ENCODE data around the gene ANK3. TPM values are rescaled to one million over a fixed set of nuclear protein-coding genes. Genes with fewer than 3 reads are reported as not detected.

The ANK3 gene
- total RNA-seq, 1 experiment from 2014 or later, result 0.97 TPM

DNA sequence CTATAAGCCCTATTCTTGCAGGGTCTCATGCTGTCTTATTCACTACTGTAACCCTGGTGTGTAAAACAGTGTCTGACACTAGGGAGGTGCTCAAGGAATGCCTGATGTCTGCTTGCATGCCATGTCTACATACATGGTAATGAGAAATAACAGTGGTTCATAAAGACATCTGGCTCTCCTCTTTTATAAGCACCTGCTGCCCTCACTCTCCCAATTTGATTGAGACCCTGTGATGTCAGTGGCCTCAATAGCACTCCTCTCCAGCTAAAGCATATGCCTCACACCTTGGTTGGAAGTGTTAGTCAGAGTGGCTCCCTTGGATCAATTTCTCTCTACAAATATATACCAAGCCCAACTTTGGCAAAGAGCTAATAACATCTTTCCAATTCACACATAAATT lies 30.6 kb downstream of the ANK3 start:
- Histone ChIP-seq H3K9me3 (replicated peaks) (no peaks in the 10 kb centered on the region; the same call in 1 of the 2 replicates), H3K27ac (no peak overlapping the region), H3K4me3 (no peak overlapping the region), H3K4me1 (replicated peaks) (peaks cover 6% of the 10 kb centered on the region; the same call in 1 of the 2 replicates), H3K36me3 (no peaks in the 10 kb centered on the region), H3K27me3 (replicated peaks) (no peaks in the 10 kb centered on the region)
- no peak for DNase-seq (ENCODE audit: low read depth in 1 of 2, low spot score in 2 of 2)

GRCh38 chr10:60358282-60358681 lies 31.4 kb downstream of the ANK3 start:
- H3K27me3 ChIP-seq (replicated peaks), result no peaks in the 10 kb centered on the region
- no peaks in the 10 kb centered on the region for H3K36me3 ChIP-seq
- no peak for DNase-seq (ENCODE audit: low read depth in 1 of 2, low spot score in 2 of 2)
- no peaks in the 10 kb centered on the region; the same call in 1 of the 2 replicates for H3K9me3 ChIP-seq (replicated peaks)
- H3K4me1 ChIP-seq (replicated peaks), result peaks cover 3% of the 10 kb centered on the region; the same call in 1 of the 2 replicates
- H3K27ac ChIP-seq, result no peak overlapping the region
- H3K4me3 ChIP-seq, result no peak overlapping the region

DNA sequence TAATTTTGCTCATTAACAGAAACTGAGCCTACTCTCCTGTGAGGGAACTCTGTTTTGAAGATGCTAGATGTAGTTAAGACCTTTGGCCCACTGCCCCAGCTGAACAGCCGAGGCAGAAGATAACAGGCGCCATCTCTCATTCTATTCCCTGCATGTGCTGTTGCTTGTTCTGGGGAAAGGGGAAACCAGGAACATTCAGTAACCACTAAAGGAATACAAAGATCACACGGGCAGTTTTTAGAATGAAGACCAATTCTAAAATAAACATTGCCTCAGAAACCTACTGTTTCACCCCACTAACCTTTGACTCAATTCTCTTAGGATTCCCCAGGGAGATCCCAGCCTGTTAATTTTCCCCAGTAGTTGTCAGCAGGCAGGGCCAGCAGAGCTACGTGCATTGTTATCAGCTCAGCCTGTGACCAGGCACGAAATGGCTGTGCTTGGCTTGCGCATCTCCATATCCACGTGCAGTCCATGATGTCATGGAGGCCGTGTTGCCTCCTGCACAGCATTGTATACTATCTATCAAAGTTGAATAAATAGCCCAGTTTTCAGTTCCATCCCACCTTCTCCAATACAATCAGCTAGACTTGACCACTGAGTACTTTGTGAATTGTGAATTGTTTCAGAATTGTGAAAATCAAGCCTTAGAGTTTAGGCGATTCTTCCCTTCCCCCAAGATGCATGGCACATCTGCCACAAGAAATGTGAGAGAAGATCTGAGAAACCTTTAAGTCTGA lies 36.0 kb downstream of the ANK3 start:
- Histone ChIP-seq H3K9me3 (replicated peaks) (no peaks in the 10 kb centered on the region; the same call in 1 of the 2 replicates), H3K4me3 (no peak overlapping the region), H3K27ac (no peak overlapping the region), H3K4me1 (replicated peaks) (peaks cover 7% of the 10 kb centered on the region), H3K36me3 (no peaks in the 10 kb centered on the region), H3K27me3 (replicated peaks) (no peaks in the 10 kb centered on the region)
- DNase-seq (ENCODE audit: low read depth in 1 of 2, low spot score in 2 of 2), result no peak

GRCh38 chr10:60352105-60352504 lies 37.6 kb downstream of the ANK3 start:
- H3K36me3 ChIP-seq, result no peaks in the 10 kb centered on the region
- no peak overlapping the region for H3K4me3 ChIP-seq
- H3K27ac ChIP-seq, result no peak overlapping the region
- no peak for DNase-seq (ENCODE audit: low read depth in 1 of 2, low spot score in 2 of 2)
- H3K27me3 ChIP-seq (replicated peaks), result no peaks in the 10 kb centered on the region
- peaks cover 7% of the 10 kb centered on the region for H3K4me1 ChIP-seq (replicated peaks)
- no peaks in the 10 kb centered on the region; the same call in 1 of the 2 replicates for H3K9me3 ChIP-seq (replicated peaks)

GRCh38 chr10:60351191-60351853 lies 38.4 kb downstream of the ANK3 start:
- Histone ChIP-seq H3K9me3 (replicated peaks) (no peaks in the 10 kb centered on the region), H3K36me3 (no peaks in the 10 kb centered on the region), H3K27ac (no peak overlapping the region), H3K4me3 (no peak overlapping the region), H3K27me3 (replicated peaks) (no peaks in the 10 kb centered on the region), H3K4me1 (replicated peaks) (peaks cover 7% of the 10 kb centered on the region)
- no peak for DNase-seq (ENCODE audit: low read depth in 1 of 2, low spot score in 2 of 2)

- no peak overlapping the region for H3K27ac ChIP-seq
- DNase-seq (ENCODE audit: low read depth in 1 of 2, low spot score in 2 of 2), result no peak
- H3K27me3 ChIP-seq (replicated peaks), result no peaks in the 10 kb centered on the region
- H3K4me3 ChIP-seq, result no peak overlapping the region
- peaks cover 7% of the 10 kb centered on the region for H3K4me1 ChIP-seq (replicated peaks)
- no peaks in the 10 kb centered on the region for H3K36me3 ChIP-seq
- no peaks in the 10 kb centered on the region for H3K9me3 ChIP-seq (replicated peaks)
Measured at GRCh38 chr10:60350400-60350799, 39.3 kb downstream of the ANK3 start.

- DNase-seq (ENCODE audit: low read depth in 1 of 2, low spot score in 2 of 2), result no peak
- Histone ChIP-seq H3K4me1 (replicated peaks) (peaks cover 7% of the 10 kb centered on the region), H3K27me3 (replicated peaks) (no peaks in the 10 kb centered on the region), H3K27ac (no peak overlapping the region), H3K36me3 (no peaks in the 10 kb centered on the region), H3K4me3 (no peak overlapping the region), H3K9me3 (replicated peaks) (no peaks in the 10 kb centered on the region)
Measured at GRCh38 chr10:60349426-60349825, 40.2 kb downstream of the ANK3 start.

- Histone ChIP-seq H3K27ac (no peak overlapping the region), H3K27me3 (replicated peaks) (no peaks in the 10 kb centered on the region), H3K36me3 (no peaks in the 10 kb centered on the region), H3K4me1 (replicated peaks) (peaks cover 7% of the 10 kb centered on the region), H3K4me3 (no peak overlapping the region), H3K9me3 (replicated peaks) (no peaks in the 10 kb centered on the region)
- DNase-seq (ENCODE audit: low read depth in 1 of 2, low spot score in 2 of 2), result no peak
Measured at GRCh38 chr10:60348982-60349381, 40.7 kb downstream of the ANK3 start.

DNA sequence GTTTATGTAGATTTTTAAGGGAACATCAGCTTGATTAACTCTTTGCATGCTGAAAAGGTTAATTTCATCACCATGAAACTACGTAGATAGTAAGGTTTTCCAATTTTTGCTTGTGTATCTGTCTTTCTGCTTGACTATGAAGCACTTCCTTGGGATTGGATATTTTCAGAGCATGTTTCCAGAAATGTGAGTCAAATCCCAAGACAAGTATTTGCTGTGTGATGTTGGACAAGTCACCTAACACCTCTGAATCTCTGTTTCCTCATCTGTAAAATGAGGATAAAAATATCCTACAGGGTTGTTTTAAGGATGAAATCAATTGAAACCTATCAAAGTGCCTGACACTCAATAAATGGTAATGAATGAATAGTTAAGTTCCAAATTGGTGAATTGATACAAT lies 42.4 kb downstream of the ANK3 start:
- Histone ChIP-seq H3K27ac (no peak overlapping the region), H3K9me3 (replicated peaks) (no peaks in the 10 kb centered on the region), H3K4me3 (no peak overlapping the region), H3K36me3 (no peaks in the 10 kb centered on the region), H3K27me3 (replicated peaks) (no peaks in the 10 kb centered on the region), H3K4me1 (replicated peaks) (peaks cover 7% of the 10 kb centered on the region)
- DNase-seq (ENCODE audit: low read depth in 1 of 2, low spot score in 2 of 2), result no peak

- DNase-seq (ENCODE audit: low read depth in 1 of 2, low spot score in 2 of 2), result no peak
- H3K4me1 ChIP-seq (replicated peaks), result peaks cover 7% of the 10 kb centered on the region
- H3K36me3 ChIP-seq, result no peaks in the 10 kb centered on the region
- no peak overlapping the region for H3K4me3 ChIP-seq
- no peak overlapping the region for H3K27ac ChIP-seq
- H3K9me3 ChIP-seq (replicated peaks), result no peaks in the 10 kb centered on the region
- no peaks in the 10 kb centered on the region for H3K27me3 ChIP-seq (replicated peaks)
Measured at GRCh38 chr10:60346661-60347060, 43.0 kb downstream of the ANK3 start.

GRCh38 chr10:60343254-60343653 lies 46.4 kb downstream of the ANK3 start:
- Histone ChIP-seq H3K4me3 (no peak overlapping the region), H3K9me3 (replicated peaks) (no peaks in the 10 kb centered on the region), H3K27ac (no peak overlapping the region), H3K27me3 (replicated peaks) (no peaks in the 10 kb centered on the region), H3K36me3 (no peaks in the 10 kb centered on the region), H3K4me1 (replicated peaks) (no peaks in the 10 kb centered on the region)
- no peak for DNase-seq (ENCODE audit: low read depth in 1 of 2, low spot score in 2 of 2)

DNA sequence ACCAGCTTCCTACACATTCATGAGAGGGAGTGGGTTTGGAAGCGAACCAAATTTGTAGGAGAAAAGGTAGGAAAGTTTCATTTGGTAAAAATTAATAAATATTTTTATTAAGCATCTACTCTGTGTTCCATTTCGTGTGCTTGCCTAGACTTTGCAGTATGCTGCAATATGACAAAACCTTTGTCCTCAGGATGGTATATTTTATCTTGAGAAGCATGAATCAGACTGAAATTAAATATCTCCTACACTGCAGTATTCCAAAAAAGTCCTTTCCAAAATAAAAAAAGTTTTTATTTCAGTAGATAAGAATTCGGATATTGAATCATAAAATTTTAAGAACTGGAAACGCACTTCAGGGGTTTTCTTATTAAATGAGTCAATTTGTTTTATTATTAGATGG lies 47.7 kb downstream of the ANK3 start:
- H3K4me1 ChIP-seq (replicated peaks), result no peaks in the 10 kb centered on the region
- no peak overlapping the region for H3K27ac ChIP-seq
- H3K27me3 ChIP-seq (replicated peaks), result no peaks in the 10 kb centered on the region
- no peak overlapping the region for H3K4me3 ChIP-seq
- no peaks in the 10 kb centered on the region for H3K36me3 ChIP-seq
- H3K9me3 ChIP-seq (replicated peaks), result no peaks in the 10 kb centered on the region
- DNase-seq (ENCODE audit: low read depth in 1 of 2, low spot score in 2 of 2), result no peak

- Histone ChIP-seq H3K4me3 (no peak overlapping the region), H3K27ac (no peak overlapping the region), H3K9me3 (replicated peaks) (no peaks in the 10 kb centered on the region), H3K4me1 (replicated peaks) (no peaks in the 10 kb centered on the region), H3K27me3 (replicated peaks) (no peaks in the 10 kb centered on the region), H3K36me3 (no peaks in the 10 kb centered on the region)
- no peak for DNase-seq (ENCODE audit: low read depth in 1 of 2, low spot score in 2 of 2)
Measured at GRCh38 chr10:60340973-60341372, 48.7 kb downstream of the ANK3 start.

GRCh38 chr10:60339757-60340156 lies 49.9 kb downstream of the ANK3 start:
- Histone ChIP-seq H3K4me3 (no peak overlapping the region), H3K4me1 (replicated peaks) (no peaks in the 10 kb centered on the region), H3K27me3 (replicated peaks) (no peaks in the 10 kb centered on the region), H3K9me3 (replicated peaks) (no peaks in the 10 kb centered on the region), H3K36me3 (no peaks in the 10 kb centered on the region), H3K27ac (no peak overlapping the region)
- DNase-seq (ENCODE audit: low read depth in 1 of 2, low spot score in 2 of 2), result no peak

All from SJSA1 (cell line).